Effector CD8-positive, alpha-beta T cell (primary cell): ENCODE results near the gene LPO.
A peak's percentile ranks its signal among the peaks of the same experiment; 100 is the strongest.

Experiments
- DNase-seq: peaks from one replicate; lab custom pipeline; 2025; lab: John Stamatoyannopoulos, UW

LPO gene

DNA sequence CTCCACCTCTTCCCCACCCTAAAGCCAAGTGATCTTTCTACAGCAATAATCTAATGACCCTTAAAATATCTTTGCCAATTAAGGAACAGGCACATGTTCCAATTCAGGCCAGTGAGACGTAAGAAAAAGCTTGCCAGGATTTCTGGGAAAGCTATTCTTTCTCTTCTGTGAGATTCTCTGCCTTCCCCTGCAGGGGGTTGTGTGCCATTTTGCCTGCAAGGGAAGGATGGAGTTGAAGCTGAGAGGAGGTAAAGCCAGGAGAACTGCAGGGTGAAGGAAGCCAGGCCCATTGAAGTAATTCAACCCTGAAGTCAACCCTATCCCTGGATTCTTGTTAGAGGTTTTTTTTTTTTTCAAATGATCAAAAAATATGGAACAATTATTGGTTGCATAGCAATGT lies 9.0 kb upstream of the LPO start:
- DNase-seq, result no peak

DNA sequence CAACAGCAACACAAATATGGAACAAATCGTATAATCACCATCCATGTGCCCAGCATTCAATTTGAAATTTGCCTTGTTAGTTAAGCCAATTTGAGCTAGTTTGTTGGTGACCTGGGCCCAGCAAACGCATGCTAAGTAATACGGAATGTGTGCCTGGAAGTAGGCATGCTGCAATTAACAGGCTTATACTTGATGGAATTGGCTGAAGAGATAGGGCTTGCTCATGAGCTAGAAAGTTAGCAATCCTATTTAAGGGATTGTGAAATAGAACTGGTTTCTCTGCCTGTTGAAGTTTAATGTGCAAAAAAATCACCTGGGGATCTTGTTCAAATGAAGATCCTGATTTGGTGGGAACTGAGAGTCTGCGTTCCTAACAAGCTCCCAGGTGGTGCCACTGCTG lies 8.5 kb upstream of the LPO start:
- DNase-seq, result no peak

DNA sequence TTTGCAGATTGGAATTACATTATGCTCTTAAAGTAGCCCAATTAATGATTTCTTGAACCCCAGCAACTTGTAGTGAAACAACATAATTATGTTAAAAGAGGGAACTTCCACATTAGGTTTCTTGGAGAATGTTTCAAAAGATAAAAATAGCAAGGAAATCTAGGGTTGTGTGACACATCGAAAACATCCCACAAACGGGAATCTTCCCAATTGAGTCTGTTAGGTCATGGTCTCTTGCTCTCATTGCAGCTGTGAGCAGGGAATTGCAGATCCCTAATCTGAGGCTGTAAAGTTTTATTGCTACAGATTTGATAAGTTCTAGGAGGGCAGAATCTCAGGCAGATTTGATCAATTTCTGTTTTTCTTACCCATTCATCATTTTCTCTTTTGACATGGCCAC lies 6.7 kb upstream of the LPO start:
- no peak for DNase-seq

DNA sequence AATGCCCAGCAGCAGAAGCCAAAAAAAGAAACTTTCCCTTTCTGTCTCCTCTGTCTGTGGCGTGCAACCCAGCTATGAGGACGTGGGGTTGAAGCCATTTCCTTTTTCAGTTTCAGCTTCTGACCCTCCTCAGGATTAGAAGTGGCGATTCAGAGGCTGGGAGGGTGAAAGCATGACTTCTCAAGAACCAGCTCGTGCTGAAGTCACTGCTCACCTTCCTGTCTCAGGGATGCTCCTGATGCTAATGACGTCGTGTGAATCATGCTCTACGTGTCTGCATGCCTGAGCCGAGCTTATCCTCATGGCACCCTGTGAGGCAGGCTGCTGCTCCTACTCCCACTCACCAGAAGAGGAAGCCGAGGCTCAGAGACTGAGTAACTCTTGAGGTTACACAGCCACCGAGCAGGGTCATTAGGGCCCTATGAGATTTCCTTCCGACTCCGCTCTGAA lies 5.7 kb upstream of the LPO start:
- no peak for DNase-seq

DNA sequence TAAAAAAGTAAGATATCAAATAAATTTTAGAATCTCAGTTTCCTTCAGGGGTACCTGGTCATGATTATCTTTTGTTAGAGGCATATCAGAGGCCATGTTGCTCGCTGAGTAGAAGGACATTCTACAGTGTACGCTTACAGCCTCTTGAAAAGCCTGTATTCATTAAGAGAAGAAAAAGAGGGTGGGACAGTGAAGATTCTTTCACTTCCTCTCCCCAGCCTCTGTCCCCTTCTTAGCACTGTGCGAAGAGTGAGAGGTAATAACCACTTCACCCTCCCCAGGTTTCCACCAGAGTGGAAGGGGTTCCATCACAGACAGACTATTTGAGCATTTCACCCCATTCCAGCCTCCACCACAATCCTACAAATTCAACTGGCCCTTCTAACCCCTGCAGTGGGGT lies 4.8 kb upstream of the LPO start:
- DNase-seq, result no peak

DNA sequence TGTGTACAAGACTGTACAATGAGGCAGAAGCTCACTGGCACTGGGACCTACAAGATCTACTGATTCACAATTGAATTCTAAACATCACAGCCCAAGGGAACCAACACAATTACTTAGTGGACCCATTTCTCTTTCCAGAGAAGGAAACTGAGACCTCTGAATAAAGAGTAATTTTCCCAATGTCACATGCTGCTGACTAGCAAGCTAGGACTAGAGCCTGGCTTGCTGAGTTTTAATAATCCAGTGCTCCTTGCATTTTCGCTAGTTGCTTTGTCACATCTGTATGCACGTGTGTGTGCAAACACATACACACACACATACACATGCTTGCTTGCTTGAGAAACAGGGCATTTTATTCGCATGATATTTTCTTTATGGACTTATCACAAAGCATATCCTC lies 3.9 kb upstream of the LPO start:
- DNase-seq, result no peak

DNA sequence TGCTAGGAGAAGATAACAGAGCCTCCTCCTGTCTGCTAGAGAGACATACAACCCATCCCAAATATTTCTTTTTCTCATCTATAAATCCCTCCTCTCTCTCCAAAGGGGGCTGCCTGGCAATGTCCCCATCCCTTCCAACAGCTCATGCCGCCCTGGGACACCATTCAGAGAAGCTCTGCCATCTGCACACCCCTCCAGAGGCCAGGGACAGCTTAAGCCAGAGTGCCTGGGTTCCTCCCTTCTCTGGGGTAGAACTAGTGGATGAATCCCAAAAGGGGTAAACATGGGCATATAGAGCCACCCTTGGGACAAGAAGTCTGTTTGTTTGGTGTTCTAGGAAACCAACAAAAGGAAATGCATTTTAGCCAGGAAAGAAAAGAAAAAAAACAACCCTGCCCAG lies 2.6 kb upstream of the LPO start:
- no peak for DNase-seq

DNA sequence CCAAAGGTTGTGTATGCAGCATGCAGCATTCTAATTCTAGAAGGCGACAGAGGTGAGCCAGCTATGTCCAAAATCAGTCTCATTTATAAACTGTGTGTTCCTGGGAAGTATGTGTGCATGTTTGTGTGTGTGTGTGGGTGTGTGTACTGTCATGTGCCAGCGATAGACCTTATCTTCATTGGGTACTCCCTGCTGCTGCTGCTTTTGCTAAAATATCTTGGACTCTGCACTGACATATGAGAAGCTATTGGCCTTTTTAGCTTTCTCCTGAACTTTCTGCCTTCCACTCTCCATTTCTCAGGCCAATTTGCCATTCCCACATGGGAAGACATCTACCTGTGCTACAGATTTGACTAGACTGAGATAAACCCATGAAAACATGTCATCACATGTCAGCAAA lies 2.0 kb upstream of the LPO start:
- DNase-seq, result no peak

DNA sequence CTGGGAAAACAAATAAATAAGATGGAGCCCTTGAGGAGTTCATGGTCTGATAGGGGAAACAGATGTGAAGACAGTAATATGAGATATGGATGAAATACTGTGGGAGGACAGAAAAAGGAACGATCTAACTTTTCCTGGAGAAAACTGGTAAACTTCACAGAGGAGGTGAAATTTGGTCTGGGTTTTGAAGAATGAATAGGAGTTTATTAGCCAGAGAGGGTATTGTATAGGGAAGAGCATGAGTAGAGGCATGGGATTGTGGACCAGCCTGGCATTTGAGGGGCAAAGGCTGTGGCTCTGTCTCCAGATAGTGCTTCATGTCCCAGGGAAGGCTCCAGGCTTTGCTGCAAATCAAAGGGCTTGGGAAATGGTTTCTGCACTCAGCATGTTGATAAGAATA lies 1.6 kb downstream of the LPO start:
- DNase-seq, result no peak

DNA sequence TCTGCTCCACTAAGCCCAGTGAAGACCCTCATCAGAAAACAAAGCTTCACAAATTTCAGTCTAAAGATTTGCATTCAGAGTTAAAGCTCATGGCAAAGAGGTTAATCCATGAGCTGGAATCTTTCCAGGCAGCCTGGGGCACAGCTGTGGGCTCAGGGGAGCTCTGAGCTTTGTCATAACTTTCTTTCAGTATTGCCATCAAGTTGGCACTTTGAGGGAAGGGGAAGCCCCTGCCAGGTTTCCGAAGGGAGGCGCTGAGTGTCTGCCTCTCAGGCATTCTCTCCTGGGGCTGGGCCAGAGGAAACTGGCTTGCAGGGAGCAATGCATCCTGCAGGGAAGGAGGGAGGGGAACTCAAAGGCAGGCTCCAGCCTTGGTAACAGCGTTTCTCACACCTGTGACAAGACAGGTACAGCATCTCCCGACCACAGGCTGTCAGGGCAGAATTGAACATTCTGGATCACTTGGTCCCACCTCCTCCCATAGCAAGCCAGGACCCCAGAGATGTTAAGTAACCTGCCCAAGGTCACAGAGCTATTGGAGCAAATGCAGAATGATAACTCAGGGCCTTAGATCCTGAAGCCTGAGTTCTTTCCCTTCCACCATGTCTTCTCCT lies 3.9 kb downstream of the LPO start:
- no peak for DNase-seq

DNA sequence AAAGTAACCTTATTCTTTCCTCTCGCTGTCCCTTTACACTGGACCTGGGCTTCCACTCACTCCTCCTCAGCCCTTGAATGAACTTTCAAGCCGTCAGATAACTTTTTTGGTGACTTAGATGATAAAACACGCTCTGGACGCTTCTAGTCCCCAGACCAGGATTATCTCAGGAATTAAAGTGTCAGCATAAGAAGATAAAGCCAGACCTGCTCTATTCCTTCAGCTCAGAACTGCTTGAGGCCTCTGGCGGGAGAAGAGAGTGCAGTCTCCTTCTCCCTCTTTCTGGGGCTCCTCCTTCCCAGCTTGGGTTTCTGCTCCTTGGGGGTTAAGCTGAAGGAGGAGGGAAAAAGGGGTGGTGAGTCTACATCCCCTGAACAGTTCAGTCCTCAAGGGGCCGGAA lies 6.6 kb downstream of the LPO start:
- no peak for DNase-seq

DNA sequence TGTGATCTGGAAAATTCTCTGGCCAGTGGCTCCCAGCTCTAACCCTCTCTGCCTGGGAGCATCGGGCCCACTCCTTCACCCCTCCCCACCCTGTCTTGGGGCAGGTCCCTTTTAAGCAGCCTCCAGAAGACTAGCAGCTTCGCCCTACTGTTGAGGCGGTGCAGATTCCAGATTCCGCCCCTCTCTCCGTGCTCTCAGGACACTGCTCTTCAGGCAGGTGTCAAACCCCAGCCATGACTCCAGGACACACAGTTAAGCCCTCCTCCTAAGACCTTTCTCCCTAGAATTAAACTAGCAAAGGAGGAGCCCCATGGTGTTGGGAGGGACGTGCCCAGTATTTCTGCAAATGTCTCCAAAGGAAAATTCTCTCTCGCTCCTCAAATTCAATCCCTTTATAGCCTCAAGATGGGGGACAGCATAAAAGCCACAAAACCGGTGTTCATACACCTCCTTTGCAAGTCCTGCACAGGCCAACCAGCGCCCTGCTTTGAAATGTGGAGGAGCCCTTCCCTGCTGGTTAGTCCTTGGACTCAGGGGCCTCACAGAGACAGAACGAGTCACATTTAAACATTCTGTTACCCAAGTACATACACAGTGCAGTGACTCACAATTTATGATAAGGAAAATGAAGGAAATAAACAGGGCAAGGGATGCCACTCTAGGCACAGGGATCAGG lies 7.2 kb downstream of the LPO start:
- DNase-seq, result no peak

DNA sequence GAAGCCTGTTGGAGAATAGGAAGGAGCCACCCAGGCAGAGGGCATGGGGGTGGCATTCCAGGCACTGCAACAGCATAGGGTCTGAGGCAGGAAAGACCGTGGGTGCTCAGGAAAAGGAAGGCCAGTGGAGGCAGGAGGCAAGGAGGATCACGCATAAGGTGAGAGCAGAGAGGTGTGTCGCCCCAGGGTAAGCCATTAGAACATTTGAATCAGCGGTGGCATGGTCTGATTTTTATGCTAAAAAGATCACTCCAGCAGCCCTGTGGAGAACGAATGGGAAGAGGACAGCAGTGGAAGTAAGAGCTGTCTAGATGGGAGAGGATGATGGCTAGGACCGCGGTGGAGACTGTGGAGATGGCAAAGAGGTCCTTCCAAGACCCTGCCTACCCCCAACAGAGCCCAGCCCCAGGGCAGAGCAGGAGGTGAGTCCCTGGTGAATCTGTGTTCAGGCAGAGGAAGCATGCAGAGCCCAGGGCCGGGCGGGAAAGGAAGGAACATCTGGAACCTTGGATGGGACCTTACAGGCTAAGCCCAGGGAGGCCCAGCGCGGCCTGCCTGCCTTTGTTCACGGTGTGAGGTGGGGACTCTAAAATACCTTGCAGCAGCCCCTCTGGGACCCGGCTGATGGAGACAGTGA lies 7.8 kb downstream of the LPO start:
- no peak for DNase-seq

DNA sequence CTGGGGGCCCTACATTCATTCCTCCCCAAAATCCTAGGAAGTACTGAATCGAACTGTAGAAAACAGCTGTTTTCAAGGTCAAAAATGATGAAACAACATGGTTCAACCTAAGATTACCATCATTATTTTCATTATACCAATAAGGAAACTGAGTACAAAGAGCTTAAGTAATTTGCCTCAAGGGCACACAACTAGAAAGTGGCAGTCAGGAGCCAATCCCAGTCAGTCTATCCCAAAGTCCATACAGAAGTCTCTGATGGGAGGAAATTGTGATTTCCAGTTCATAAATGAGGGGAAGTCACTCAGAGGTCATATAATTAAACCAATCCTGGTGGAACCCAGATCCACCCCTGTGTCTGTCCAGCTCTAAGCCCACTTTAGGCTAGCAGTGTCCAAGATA lies 8.4 kb downstream of the LPO start:
- DNase-seq, result no peak

DNA sequence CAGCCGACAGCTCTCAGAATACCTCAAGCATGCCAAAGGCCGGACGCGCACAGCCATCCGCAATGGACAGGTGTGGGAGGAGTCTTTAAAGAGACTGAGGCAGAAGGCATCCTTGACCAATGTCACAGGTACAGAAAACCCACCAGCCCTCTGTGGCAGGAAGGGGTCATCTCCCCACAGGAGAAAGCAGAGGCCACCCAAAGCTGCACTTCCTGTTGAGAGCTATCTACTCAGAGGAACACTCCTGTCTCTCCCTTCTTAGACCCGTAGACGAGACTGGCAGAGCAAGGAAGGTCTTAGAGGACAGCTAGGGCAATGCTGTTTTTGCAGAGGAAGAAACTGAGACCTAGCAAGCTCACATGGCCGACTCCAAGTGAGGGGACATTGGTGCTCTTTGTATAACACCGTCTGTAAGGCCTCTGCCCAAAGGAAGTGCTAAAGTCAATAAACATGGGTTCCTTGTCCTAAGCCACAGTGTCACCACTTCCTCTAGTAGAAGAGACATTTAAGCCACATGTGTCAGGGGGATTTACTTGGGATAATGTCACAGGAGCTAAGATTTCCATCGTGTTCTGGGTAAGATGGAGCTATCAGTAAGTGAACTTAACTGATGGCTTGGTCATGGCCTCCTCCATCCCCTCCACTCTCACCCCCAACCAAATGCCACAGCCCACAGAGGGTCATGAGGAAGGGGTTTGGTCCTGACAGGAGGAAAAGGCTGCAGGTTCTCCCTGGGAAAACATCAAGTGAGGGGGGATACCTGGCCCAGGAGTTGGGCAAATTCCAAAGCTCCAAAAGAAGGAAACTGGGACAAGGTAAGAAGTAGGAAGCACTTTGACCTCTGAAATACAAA lies 9.4 kb downstream of the LPO start:
- DNase-seq, result no peak

DNA sequence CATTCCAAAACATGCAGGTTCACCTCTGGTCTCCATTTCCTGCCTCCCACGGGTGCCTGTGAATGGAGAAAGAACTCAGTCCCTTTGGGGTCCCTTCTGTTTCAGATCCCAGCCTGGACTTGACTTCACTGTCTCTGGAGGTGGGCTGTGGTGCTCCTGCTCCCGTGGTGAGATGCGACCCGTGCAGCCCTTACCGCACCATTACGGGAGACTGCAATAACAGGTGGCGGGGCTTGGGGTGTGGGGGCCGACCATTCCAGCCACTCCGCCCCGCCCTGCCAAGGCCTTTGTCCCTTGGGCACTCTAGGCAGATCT lies 10.5 kb downstream of the LPO start:
- DNase-seq, result no peak

DNA sequence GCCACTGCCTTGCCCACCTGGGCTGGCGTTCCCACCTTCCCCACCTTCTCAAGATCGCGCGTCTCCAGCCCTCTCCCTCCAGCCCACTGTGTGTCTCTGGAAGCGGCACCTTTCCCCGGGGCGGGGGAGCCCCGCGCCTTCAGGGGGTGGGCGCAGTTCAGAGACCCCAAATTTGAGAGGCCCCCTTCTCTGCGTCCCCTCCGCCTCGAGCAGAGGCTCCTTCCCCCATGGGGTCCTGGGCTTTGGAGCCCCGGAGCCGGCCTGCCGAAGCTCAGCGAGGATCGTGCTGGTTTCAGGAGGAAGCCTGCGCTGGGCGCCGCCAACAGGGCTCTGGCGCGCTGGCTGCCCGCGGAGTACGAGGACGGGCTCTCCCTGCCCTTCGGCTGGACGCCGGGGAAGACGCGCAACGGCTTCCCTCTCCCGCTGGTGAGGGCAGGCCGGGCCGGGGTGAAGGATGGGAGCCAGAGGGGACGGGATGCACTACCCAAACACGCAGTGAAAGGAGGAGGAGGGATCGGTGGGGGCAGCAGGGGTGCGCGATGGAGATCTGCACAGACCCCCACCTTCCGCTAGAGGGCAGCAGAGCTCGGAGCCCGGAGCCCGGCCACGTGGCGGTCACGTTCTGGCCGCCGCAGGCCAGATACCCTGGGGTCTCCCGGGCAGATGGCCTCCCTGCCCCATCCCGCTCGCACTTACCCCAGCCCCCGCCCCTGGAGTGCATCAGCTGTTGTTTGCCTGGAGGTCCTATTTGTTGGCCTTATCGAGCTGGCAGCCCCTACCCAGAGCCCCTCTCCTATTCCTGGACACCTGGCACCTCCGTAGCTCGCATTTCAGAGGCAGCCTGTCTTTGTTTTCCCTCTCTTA lies 11.1 kb downstream of the LPO start:
- DNase-seq, result peak; percentile 58

DNA sequence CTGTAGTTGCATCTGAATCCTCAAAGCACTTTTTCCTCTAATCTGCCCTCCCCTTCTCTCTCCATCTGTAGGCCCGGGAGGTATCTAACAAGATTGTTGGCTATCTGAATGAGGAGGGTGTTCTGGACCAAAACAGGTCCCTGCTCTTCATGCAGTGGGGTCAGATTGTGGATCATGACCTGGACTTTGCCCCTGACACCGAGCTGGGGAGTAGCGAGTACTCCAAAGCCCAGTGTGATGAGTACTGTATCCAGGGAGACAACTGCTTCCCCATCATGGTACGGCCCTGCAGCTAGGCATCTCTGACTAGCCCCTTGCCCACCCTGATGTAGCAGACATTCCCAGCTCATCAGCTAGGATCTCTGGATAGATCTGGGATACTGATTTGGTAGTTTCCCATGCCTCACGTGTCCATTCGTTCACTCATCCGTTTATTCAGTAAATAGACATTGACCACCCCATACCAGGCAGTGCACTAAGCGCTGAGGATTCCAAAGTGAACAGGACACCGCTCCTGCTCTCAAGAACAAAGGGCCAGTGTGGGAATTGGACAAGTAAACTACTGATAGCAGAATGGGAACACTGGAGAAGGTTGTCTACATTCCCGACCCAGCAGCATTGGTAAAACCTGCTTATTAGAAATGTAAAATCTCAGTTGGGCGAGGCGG lies 12.1 kb downstream of the LPO start:
- no peak for DNase-seq

DNA sequence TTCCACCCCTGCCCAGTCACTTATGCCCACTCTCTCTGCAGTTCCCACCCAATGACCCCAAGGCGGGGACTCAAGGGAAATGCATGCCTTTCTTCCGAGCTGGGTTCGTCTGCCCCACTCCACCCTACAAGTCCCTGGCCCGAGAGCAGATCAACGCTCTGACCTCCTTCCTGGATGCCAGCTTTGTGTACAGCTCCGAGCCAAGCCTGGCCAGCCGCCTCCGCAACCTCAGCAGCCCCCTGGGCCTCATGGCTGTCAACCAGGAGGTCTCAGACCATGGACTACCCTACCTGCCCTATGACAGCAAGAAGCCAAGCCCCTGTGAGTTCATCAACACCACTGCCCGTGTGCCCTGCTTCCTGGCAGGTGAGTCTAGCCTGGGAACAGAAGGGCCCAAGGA lies 13.8 kb downstream of the LPO start:
- DNase-seq, result no peak

DNA sequence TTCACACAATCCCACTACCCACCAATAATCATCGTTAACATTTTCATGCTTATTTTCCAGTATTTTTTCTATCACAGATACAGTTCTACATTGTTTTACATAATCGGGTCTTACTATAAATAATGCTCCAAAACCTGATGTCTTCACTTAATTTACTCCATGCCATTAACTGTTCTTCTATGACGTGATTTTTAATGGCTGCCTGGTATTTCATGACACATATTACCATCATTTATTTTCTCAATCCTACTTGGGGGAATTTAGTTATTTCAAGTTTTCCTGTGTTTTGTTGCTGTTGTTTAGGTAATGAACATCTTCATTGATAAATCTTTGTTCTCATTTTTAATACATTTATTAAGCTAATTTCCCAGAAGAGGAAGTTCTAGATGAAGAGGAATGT lies 14.7 kb downstream of the LPO start:
- no peak for DNase-seq

DNA sequence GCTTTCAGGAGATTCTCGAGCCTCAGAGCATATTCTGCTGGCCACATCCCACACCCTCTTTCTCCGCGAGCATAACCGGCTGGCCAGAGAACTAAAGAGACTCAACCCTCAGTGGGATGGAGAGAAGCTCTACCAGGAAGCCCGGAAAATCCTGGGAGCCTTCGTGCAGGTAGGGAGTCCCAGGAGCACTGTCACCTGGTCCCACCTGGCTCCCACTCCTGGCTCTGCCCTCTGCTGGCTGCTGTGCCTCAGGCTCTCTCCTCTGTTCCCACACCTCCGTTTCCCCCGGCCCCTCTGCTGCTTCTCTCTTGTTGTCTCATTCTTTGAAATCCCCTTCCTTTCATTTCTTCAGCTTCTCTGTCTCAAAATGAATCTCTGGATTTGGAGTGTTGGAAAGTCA lies 16.4 kb downstream of the LPO start:
- no peak for DNase-seq
